AG10803 (cell line): ENCODE measurements around the gene TEX10.
A peak's percentile ranks its signal among the peaks of the same experiment; 100 is the strongest.

Experiments used
- DNase-seq: peaks from one replicate; pipeline ENCODE4 v3.0.0; 2010; ENCODE audit warnings: low read depth
- H3K4me3 ChIP-seq: 2 replicates; pipeline ENCODE4 v1.5.1; 2011; ENCODE audit warnings: mild to moderate bottlenecking, low read length, control low read depth
- CTCF ChIP-seq: conservative IDR thresholded peaks from 2 replicates; pipeline ENCODE4 v1.5.1; 2011; ENCODE audit warnings: mild to moderate bottlenecking, low read length, control low read depth, inconsistent platforms

The TEX10 gene

GRCh38 chr9:100317706-100318105 is 35.0 kb downstream of the TEX10 start:
- DNase-seq, result peak; percentile 24
- no peak overlapping the region for H3K4me3 ChIP-seq
- TF ChIP-seq CTCF, result no peak

GRCh38 chr9:100315561-100315960 is 37.2 kb downstream of the TEX10 start:
- no peak overlapping the region for H3K4me3 ChIP-seq
- DNase-seq, result no peak
- no peak for TF ChIP-seq CTCF

GRCh38 chr9:100309992-100310391 is 42.8 kb downstream of the TEX10 start:
- no peak overlapping the region for H3K4me3 ChIP-seq
- TF ChIP-seq CTCF, result no peak
- DNase-seq, result peak; percentile 58

GRCh38 chr9:100308965-100309564 is 43.7 kb downstream of the TEX10 start:
- DNase-seq, result no peak
- no peak for TF ChIP-seq CTCF
- no peak overlapping the region for H3K4me3 ChIP-seq

- H3K4me3 ChIP-seq, result no peak overlapping the region
- TF ChIP-seq CTCF, result no peak
- DNase-seq, result no peak
Observed at GRCh38 chr9:100307080-100307479, 45.7 kb downstream of the TEX10 start.

- no peak for TF ChIP-seq CTCF
- no peak overlapping the region for H3K4me3 ChIP-seq
- DNase-seq, result no peak
Observed at GRCh38 chr9:100306283-100306682, 46.5 kb downstream of the TEX10 start.

- H3K4me3 ChIP-seq, result no peak overlapping the region
- DNase-seq, result no peak
- no peak for TF ChIP-seq CTCF
Observed at GRCh38 chr9:100303747-100304146, 49.0 kb downstream of the TEX10 start.
